Upper lobe of left lung (tissue), 6 donors: ENCODE measurements around the gene QKI. TPM values are rescaled to one million over a fixed set of nuclear protein-coding genes. Genes with fewer than 3 reads are reported as not detected.

Experiments
- ATAC-seq, 2 donors: fragments of 200-7000 bp; cut with Tn5 transposase; one replicate each; pipeline ENCODE4 v1.9.1; 2022; ENCODE audit warnings: mild to moderate bottlenecking in 2 of 2, moderate library complexity in 2 of 2; ENCODE audit not compliant: low FRiP score in 2 of 2
- DNase-seq, 2 donors: peaks; one replicate each; pipeline ENCODE4 v3.0.0-alpha.2; 2019 to 2020
- H3K27ac ChIP-seq, 4 donors: fragments of 200-600 bp; sonication (generic); one replicate each; pipeline ENCODE4 v1.5.1; 2016 to 2019
- H3K27me3 ChIP-seq, 4 donors: fragments of 200-600 bp; sonication (generic); one replicate each; pipeline ENCODE4 v1.5.1; 2017 to 2019
- H3K36me3 ChIP-seq, 4 donors: fragments of 200-600 bp; sonication (generic); one replicate each; pipeline ENCODE4 v1.5.1; 2016 to 2019
- H3K4me1 ChIP-seq, 4 donors: fragments of 200-600 bp; sonication (generic); one replicate each; pipeline ENCODE4 v1.5.1; 2018 to 2019
- H3K4me3 ChIP-seq, 4 donors: fragments of 200-600 bp; sonication (generic); one replicate each; pipeline ENCODE4 v1.5.1; 2017 to 2019; ENCODE audit warnings: mild to moderate bottlenecking in 2 of 4, moderate library complexity in 1 of 4
- H3K9me3 ChIP-seq, 4 donors: fragments of 200-600 bp; sonication (generic); one replicate each; pipeline ENCODE4 v1.5.1; 2018 to 2019
- CTCF ChIP-seq, 6 experiments: fragments of 450-650 bp in 4 of 6; fragments of 200-600 bp in 2 of 6; sonication (generic) in 2 of 6; IDR thresholded peaks; one replicate each; pipeline ENCODE4 v1.5.1; 2016 to 2019; ENCODE audit warnings: antibody characterized with exemption in 6 of 6
- EP300 ChIP-seq, 4 donors: sonication (generic); formaldehyde crosslinking; IDR thresholded peaks; one replicate each; pipeline ENCODE4 v1.5.1; 2017; ENCODE audit warnings: antibody characterized with exemption in 4 of 4, control low read depth in 2 of 4
- POLR2A ChIP-seq, 4 donors: fragments of 450-650 bp; IDR thresholded peaks; one replicate each; pipeline ENCODE4 v1.5.1; 2016 to 2017; ENCODE audit warnings: antibody characterized with exemption in 4 of 4, mild to moderate bottlenecking in 2 of 4
- POLR2AphosphoS5 ChIP-seq, 2 donors: sonication (generic); formaldehyde crosslinking; IDR thresholded peaks; one replicate each; pipeline ENCODE4 v1.5.1; 2017; ENCODE audit warnings: antibody characterized with exemption in 2 of 2
- whole genome bisulfite sequencing, 2 donors: methylation state at CpG; one replicate each; pipeline ENCODE4 v1.1.5; 2017 to 2018; 5-methylcytosine and 5-hydroxymethylcytosine counted together
- total RNA-seq, 6 donors: library from RNA; depleted of rRNA in 4 of 6; stranded (reverse); fragments of >200 nt in 4 of 6; gene quantifications; one replicate each; pipeline versions ENCODE4 v1.1.0 to v1.2.1, GENCODE V29; 2016 to 2021
- donor health status: DM: no; HTN: no; CAD: no; lungs with moderate emphysema.
- donor health status: DM: no; HTN: yes; CAD: no; lungs with severe emphysema.

Gene QKI
- total RNA-seq, 6 donors from 2014 or later = 181 to 273 (median 226) TPM

GRCh38 chr6:163463795-163464194 lies 49.3 kb downstream of the QKI start:
- no peaks in the 10 kb centered on the region for H3K27me3 ChIP-seq
- 98 to 100% methylated on average over 1 of the region's 1 CpG for WGBS, 2 donors
- H3K27ac ChIP-seq = no peak overlapping the region
- no peaks in the 10 kb centered on the region for H3K9me3 ChIP-seq
- H3K36me3 ChIP-seq = no peaks in the 10 kb centered on the region
- TF ChIP-seq POLR2A (IDR thresholded peaks at IDR 0.05) (no peak), CTCF (IDR thresholded peaks at IDR 0.05) (no peak)
- no peak overlapping the region for H3K4me3 ChIP-seq
- ATAC-seq (no peak), DNase-seq (no peak)
- H3K4me1 ChIP-seq = peaks cover 23 to 39% (median 31%) of the 10 kb centered on the region in 4 donors

GRCh38 chr6:163466839-163467390 lies 52.4 kb downstream of the QKI start:
- Histone ChIP-seq H3K9me3 (peaks cover 0 to 5% (median 0%) of the 10 kb centered on the region in 4 donors), H3K27me3 (no peaks in the 10 kb centered on the region), H3K4me1 (peaks cover 0 to 12% (median 7%) of the 10 kb centered on the region in 4 donors), H3K4me3 (no peak overlapping the region), H3K36me3 (no peaks in the 10 kb centered on the region), H3K27ac (no peak overlapping the region)
- 86 to 90% methylated on average over 3 of the region's 3 CpGs for WGBS, 2 donors
- DNase-seq (no peak), ATAC-seq (no peak)
- TF ChIP-seq POLR2A (IDR thresholded peaks at IDR 0.05) (no peak), CTCF (IDR thresholded peaks at IDR 0.05) (no peak), EP300 (IDR thresholded peaks at IDR 0.05) (no peak), POLR2AphosphoS5 (IDR thresholded peaks at IDR 0.05) (no peak)

GRCh38 chr6:163468738-163469137 lies 54.2 kb downstream of the QKI start:
- ATAC-seq = no peak
- H3K36me3 ChIP-seq = no peaks in the 10 kb centered on the region
- no peak for DNase-seq
- H3K27ac ChIP-seq = no peak overlapping the region
- no peak for TF ChIP-seq POLR2AphosphoS5 (IDR thresholded peaks at IDR 0.05)
- TF ChIP-seq EP300 (IDR thresholded peaks at IDR 0.05) = no peak
- no peak for TF ChIP-seq CTCF (IDR thresholded peaks at IDR 0.05)
- peaks cover 0 to 5% (median 0%) of the 10 kb centered on the region in 4 donors for H3K9me3 ChIP-seq
- H3K4me1 ChIP-seq = peaks cover 0 to 8% (median 5%) of the 10 kb centered on the region in 4 donors
- 70% methylated on average over 3 of the region's 3 CpGs for WGBS, 2 donors
- no peak overlapping the region for H3K4me3 ChIP-seq
- no peaks in the 10 kb centered on the region for H3K27me3 ChIP-seq

- ATAC-seq = no peak
- H3K27me3 ChIP-seq = no peaks in the 10 kb centered on the region
- DNase-seq = no peak
- H3K4me3 ChIP-seq = no peak overlapping the region
- H3K4me1 ChIP-seq = peaks cover 0 to 8% (median 5%) of the 10 kb centered on the region in 4 donors
- 85 to 89% methylated on average over 1 of the region's 1 CpG for WGBS, 2 donors
- H3K27ac ChIP-seq = no peak overlapping the region
- peaks cover 0 to 5% (median 0%) of the 10 kb centered on the region in 4 donors for H3K9me3 ChIP-seq
- TF ChIP-seq EP300 (IDR thresholded peaks at IDR 0.05) = no peak
- no peak for TF ChIP-seq POLR2A (IDR thresholded peaks at IDR 0.05)
- TF ChIP-seq POLR2AphosphoS5 (IDR thresholded peaks at IDR 0.05) = no peak
- no peak for TF ChIP-seq CTCF (IDR thresholded peaks at IDR 0.05)
- H3K36me3 ChIP-seq = no peaks in the 10 kb centered on the region
These were observed 55.0 kb downstream of the QKI start for GRCh38 chr6:163469459-163469985.

GRCh38 chr6:163470611-163471010 lies 56.1 kb downstream of the QKI start:
- Histone ChIP-seq H3K9me3 (peaks cover 0 to 5% (median 0%) of the 10 kb centered on the region in 4 donors), H3K4me1 (peaks cover 0 to 10% (median 7%) of the 10 kb centered on the region in 4 donors), H3K27ac (no peak overlapping the region), H3K36me3 (no peaks in the 10 kb centered on the region), H3K27me3 (no peaks in the 10 kb centered on the region), H3K4me3 (no peak overlapping the region)
- TF ChIP-seq POLR2A (IDR thresholded peaks at IDR 0.05) (no peak), POLR2AphosphoS5 (IDR thresholded peaks at IDR 0.05) (no peak), CTCF (IDR thresholded peaks at IDR 0.05) (no peak), EP300 (IDR thresholded peaks at IDR 0.05) (no peak)
- ATAC-seq = no peak
- DNase-seq = no peak
